Activated CD4-positive, CD25-positive, alpha-beta regulatory T cell treated with anti-CD3 and anti-CD28 coated beads, Interleukin-2, amount 50 U/mL, for 24 hours (primary cell): ENCODE measurements around the gene ZNF138.

Source experiments
- ATAC-seq, 2 donors: fragments of 150-1000 bp; cut with Tn5 transposase; one replicate each; pipeline ENCODE4 v1.10.0; 2021; ENCODE audit warnings: mild to moderate bottlenecking in 1 of 2, moderate library complexity in 1 of 2

Gene ZNF138

DNA sequence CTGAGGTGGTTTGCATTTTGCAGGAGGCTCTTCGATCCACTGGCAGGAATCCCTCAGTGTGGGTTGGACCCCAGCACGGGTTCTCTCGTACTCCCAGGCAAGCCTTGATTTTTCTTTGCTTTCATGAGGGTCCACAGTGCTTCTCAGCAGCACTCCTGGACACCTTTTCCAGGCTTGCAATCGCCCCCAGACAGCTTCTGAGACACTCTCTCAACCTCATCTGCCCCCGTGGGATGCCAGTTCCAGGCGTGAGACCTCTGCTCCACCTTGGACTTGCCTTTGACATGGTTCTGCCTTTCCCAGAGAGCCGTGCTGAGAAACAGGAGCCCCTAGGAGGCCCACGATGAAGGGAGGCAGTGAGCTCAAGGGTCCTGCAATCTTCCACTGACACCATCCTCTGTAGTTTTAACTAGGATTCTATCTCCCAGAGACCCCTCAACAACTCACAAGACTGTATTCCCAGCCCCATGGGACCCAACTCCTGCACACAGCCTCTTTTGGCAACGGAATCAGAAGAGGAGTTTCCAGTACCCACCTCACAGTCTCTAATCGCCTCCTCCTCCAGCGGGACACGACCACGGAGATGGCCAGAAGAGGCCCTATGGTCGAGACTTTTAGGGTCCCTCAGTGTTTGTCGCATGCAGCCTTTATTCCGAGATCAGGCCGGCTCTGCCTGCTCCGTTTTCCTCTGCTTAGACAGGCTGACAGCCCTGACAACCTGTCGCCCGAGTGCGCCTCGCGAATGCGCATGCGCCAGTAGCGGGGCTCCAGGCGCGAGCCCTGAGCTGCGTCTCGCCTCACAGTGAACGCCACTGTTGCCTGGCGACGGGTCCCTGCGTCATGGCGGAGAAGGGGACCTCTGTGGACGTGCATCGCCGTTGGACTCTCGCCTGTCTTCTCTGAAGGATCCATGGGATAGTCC lies 82.8 kb downstream of the ZNF138 start:
- peak; percentile 78 to 86 for ATAC-seq

DNA sequence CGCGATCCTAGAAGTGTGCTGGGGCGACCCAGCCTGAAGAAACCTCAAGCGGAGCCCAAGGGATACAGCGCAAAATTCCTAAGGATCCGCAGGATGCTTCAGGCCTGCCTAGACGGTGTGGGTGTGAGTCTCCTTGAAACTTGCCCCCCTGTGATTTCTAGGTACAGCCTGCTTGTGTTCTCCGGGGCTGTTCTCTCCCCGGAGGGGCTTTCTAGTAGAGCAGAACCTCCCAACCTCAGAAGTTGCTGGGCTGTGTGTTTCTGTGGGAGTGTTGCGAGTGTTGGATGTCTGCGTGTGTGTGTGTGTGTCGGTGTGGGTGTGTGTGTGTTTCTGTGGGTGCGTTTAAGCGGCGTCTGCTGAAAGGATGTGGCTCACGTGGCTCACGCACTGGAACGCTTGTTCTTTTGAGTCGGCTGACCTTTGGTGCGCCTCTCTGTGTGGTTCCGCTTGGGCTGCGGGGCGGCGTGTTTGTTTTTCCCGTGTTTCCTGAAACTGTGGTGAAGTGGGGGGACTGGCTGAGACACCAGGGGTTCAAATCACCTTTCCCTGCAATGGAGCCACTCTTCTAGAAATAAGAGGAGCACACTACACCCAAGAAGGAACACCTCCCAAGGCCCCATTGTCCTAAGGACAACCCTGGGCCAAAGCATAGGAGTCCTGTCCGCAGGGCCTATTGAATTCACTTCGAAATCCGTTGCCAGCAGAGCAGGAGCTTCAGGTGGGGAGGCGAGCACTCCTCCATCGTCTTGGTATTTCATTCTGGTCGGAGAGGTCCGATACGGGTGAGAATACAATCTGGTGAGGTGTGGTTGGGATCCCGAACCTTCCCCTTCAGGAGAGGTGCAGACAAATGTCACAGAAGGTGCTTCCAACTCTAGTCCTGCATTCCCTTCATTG lies 83.7 kb downstream of the ZNF138 start:
- ATAC-seq = peak in 1 of 2 donors; percentile 30

DNA sequence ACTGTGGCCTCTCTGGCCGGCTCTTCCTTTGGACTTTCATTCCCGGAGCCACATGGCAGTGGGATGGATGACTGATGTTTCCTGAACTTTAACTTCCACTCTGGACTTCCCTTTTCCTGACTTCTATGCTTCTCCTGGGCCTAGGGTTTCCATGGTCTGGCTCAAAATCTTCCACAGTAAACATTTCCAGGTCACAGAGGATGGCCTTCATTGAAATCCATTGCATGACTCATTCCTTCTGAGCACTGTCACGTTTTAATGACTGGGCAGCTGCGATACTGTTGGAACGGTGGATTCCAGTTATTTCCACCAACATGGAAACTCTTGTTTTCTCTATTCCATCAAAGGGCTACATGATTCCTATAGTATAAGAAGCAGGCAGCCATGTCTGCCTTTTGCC lies 84.5 kb downstream of the ZNF138 start:
- ATAC-seq = no peak

DNA sequence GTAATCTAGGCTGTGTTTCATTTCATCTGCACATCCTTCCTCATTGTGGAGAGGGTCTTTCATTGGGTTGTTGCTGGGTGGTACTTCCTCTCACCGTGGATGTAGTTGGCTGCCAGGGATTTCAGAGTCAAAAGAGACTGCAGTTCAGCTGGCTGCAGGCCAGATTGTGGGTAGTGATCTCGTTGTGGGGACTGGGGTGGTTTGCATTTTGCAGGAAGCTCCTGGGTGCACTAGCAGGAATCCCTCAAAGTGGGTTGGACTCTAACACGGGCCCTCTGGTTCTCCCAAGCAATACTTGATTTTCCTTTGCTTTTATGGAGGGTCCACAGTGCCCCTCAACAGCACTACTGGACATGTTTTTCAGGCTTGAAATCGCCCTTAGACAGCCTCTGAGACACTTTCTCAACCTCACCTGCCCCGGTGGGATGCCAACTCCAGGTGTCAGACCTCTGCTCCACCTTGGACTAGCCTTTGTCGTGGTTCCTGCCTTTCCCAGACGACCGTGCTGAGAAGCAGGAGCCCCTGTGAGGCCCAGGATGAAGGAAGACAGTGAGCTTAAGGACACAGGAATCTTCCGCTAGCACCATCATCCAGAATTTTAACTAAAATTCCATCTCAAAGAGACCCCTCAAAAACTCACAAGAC lies 85.0 kb downstream of the ZNF138 start:
- ATAC-seq = no peak

DNA sequence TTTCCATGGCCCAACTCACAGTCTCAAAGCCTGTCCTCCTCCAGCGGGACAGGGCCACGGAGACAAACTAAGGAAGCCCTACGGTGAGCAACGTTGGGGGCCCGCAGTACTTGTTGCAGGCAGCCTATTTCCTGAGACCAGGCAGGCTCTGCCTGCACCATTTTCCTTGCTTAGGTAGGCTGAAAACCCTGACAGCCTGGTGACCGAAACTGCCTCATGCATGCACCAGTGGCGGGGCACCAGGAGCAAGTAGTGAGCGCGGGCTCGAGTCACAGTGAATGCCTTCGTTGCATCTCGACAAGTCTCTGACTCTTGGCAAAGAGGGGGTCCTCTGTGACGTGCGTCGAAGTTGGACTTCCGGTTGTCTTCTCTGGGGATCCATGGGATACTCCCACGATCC lies 85.6 kb downstream of the ZNF138 start:
- no peak for ATAC-seq

DNA sequence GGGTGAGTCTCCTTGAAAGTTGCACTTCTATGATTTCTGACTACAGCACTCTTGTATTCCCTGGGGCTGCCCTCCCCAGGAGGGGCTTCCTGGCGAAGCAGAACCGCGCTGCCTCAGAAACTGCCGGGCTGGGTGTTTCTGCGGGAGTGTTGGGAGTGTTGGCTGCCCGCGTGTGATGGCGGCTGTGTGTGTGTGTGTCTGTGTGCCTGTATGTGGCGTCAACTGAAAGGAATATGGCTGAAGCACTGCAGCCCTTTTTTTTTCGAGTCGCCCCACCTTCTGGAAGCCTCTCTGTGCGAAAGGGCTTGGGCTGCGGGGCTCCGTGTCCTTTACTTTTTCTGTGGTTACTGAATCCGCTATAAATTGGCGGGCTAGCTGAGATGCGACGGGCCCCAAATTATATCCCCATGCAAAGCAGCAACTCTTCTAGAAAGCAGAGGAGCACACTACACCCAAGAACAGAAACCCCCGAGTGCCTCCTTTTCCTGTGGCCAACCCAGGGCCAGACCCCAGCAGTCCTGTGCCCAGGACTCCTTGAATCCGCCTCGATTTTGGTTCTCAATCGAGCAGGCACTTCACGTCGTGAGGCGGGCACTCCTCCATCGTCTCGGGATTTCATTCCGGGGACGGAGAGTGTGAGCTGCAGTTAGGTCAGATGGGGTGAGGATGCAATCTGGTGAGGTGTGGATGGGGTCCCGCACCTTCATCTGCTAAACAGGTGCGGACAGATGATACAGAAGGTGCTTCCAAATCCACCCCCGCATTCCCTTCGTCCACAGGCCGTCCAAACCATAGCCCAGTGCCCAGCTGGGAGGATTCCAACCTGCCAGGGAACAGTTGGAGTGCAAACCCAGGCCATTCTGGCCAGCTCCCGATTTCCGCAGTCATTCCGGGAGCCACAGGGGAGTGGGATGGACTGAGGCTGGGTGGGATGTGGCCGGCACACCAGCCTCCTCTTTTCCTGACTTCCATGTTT lies 86.4 kb downstream of the ZNF138 start:
- ATAC-seq = no peak

DNA sequence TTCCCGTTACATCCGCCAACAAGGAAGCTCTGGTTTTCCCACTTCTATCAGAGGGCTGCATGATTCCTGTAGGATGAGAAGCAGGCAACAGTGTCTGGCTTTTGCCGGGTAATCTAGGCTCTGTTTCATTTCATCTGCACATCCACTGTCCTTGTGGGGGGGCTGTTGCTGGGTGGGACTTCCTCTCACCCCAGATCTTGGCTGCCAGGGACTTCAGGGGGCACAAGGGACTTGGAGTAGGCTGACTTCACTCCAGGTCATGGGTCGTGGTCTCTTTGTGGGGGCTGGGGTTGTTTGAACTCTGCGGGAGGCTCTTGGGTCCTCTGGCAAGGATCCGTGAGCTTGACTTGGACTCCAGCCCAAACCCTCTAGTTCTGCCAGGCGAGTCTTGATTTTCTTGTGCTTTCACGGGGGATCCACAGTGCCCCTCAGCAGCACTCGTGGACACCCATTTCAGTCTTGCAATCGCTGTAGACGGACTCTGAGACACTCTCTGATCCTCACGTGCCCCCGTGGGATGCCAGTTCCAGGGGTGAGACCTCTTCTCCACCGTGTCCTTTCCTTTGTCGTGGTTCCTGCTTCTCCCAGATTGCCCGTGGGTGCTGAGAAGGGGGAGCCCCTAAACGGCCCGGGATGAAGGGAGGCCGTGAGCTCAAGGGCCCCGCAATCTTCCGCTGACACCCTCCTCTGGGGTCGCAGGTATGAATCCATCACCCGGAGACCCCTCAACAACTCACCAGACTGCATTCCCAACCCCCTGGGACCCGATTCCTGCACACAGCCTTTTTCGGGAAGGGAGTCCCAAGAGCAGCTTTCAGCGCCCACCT lies 87.4 kb downstream of the ZNF138 start:
- ATAC-seq = no peak

DNA sequence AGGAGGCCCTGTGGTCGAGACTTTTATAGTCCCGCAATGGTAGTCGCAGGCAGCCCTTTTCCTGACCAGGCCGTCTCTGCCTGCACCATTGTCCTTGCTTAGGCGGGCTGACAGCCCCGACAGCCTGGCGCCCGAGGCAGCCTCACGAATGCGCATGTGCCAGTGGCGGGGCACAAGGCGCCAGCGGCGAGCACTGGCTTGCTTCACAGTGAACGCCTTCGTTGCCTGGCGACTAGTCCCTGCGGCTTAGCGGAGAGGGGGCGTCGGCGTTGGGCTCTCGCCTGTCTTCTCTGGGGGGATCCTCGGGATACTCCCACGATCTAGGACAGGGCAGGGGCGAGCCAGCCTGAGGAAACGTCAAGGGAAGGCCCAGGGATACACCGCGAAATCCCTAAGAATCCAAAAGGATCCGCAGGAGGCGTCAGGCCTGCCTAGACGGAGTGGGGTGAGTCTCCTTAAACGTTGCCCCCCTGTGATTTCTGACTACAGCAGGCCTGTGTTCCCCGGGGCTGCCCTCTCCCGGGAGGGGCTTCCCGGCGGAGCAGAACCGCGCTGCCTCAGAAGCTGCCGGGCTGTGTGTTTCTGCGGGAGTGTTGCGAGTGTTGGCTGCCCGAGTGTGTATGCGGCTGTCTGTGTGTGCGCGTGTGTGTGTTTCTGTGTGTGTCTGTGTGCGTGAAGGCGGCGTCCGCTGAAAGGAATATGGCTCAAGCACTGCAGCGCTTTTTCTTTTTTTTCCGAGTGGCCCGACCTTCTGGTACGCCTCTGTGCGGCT lies 88.3 kb downstream of the ZNF138 start:
- peak in 1 of 2 donors; percentile 46 for ATAC-seq
